GM12874 (cell line): ENCODE results near the gene ASZ1.

Source experiments
- CTCF ChIP-seq: IDR thresholded peaks from 2 replicates; pipeline ENCODE4 v1.5.1; 2011; ENCODE audit warnings: low read depth, mild to moderate bottlenecking, control low read depth, low read length, moderate library complexity; ENCODE audit not compliant: insufficient read depth

The ASZ1 gene

GRCh38 chr7:117448655-117449054, 21.4 kb upstream of the ASZ1 start:
- TF ChIP-seq CTCF: no peak

GRCh38 chr7:117446220-117446815, 19.0 kb upstream of the ASZ1 start:
- TF ChIP-seq CTCF: no peak

GRCh38 chr7:117445206-117445605, 17.9 kb upstream of the ASZ1 start:
- no peak for TF ChIP-seq CTCF

- no peak for TF ChIP-seq CTCF
Observed at GRCh38 chr7:117444646-117445045, 17.4 kb upstream of the ASZ1 start.

GRCh38 chr7:117435475-117436043, 8.3 kb upstream of the ASZ1 start:
- no peak for TF ChIP-seq CTCF

- no peak for TF ChIP-seq CTCF
Observed at GRCh38 chr7:117424090-117424829, 3.0 kb downstream of the ASZ1 start.

GRCh38 chr7:117412946-117413559, 14.2 kb downstream of the ASZ1 start:
- no peak for TF ChIP-seq CTCF
